ENCODE measurements around the gene RYK.
"Not testable (repeated sequence)": the region's sequence is repeated elsewhere in the genome, so short reads cannot be mapped to it uniquely, and the experiment has no call there.

The RYK gene

GRCh38 chr3:134228479-134228878 is 22.2 kb downstream of the RYK start:
- TF ChIP-seq, protein P1, sequence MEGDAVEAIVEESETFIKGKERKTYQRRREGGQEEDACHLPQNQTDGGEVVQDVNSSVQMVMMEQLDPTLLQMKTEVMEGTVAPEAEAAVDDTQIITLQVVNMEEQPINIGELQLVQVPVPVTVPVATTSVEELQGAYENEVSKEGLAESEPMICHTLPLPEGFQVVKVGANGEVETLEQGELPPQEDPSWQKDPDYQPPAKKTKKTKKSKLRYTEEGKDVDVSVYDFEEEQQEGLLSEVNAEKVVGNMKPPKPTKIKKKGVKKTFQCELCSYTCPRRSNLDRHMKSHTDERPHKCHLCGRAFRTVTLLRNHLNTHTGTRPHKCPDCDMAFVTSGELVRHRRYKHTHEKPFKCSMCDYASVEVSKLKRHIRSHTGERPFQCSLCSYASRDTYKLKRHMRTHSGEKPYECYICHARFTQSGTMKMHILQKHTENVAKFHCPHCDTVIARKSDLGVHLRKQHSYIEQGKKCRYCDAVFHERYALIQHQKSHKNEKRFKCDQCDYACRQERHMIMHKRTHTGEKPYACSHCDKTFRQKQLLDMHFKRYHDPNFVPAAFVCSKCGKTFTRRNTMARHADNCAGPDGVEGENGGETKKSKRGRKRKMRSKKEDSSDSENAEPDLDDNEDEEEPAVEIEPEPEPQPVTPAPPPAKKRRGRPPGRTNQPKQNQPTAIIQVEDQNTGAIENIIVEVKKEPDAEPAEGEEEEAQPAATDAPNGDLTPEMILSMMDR (IDR thresholded peaks at IDR 0.05) = no peak
- no peaks in the 10 kb centered on the region for H3K36me3 ChIP-seq (ENCODE audit: control insufficient read depth, insufficient read depth, low read length)
- H3K4me1 ChIP-seq = no peaks in the 10 kb centered on the region
- no peak overlapping the region for H3K4me2 ChIP-seq (ENCODE audit: low read length)
- no peak overlapping the region for H3K27ac ChIP-seq
- no peaks in the 10 kb centered on the region for H3K9me3 ChIP-seq (ENCODE audit: control insufficient read depth, low read length)
- peaks cover 52% of the 10 kb centered on the region for H3K79me2 ChIP-seq
- H3K4me3 ChIP-seq (ENCODE audit: low read depth, low read length) = no peak overlapping the region
- H3K9ac ChIP-seq = no peak overlapping the region
- no peak overlapping the region for H2AFZ ChIP-seq
- H3K27me3 ChIP-seq (ENCODE audit: control insufficient read depth, insufficient read depth, low read length) = no peaks in the 10 kb centered on the region

- H3K27me3 ChIP-seq (ENCODE audit: control insufficient read depth, insufficient read depth, low read length) = no peaks in the 10 kb centered on the region
- no peaks in the 10 kb centered on the region for H3K4me1 ChIP-seq
- no peak overlapping the region for H3K9ac ChIP-seq
- no peak overlapping the region for H2AFZ ChIP-seq
- TF ChIP-seq, protein P1 (IDR thresholded peaks at IDR 0.05) = no peak
- H3K4me3 ChIP-seq (ENCODE audit: low read depth, low read length) = no peak overlapping the region
- no peaks in the 10 kb centered on the region for H3K36me3 ChIP-seq (ENCODE audit: control insufficient read depth, insufficient read depth, low read length)
- no peaks in the 10 kb centered on the region for H3K9me3 ChIP-seq (ENCODE audit: control insufficient read depth, low read length)
- no peak overlapping the region for H3K4me2 ChIP-seq (ENCODE audit: low read length)
- no peak overlapping the region for H3K27ac ChIP-seq
- peaks cover 52% of the 10 kb centered on the region for H3K79me2 ChIP-seq
These were observed 22.6 kb downstream of the RYK start for GRCh38 chr3:134228035-134228434.

GRCh38 chr3:134224796-134225156 is 25.9 kb downstream of the RYK start:
- H3K27me3 ChIP-seq (ENCODE audit: control insufficient read depth, insufficient read depth, low read length); H3K9ac ChIP-seq; H2AFZ ChIP-seq; H3K36me3 ChIP-seq (ENCODE audit: control insufficient read depth, insufficient read depth, low read length); H3K27ac ChIP-seq; H3K9me3 ChIP-seq (ENCODE audit: control insufficient read depth, low read length); H3K4me2 ChIP-seq (ENCODE audit: low read length); H3K4me3 ChIP-seq (ENCODE audit: low read depth, low read length); H3K4me1 ChIP-seq: not testable (repeated sequence)
- peaks cover 33% of the 10 kb centered on the region for H3K79me2 ChIP-seq

DNA sequence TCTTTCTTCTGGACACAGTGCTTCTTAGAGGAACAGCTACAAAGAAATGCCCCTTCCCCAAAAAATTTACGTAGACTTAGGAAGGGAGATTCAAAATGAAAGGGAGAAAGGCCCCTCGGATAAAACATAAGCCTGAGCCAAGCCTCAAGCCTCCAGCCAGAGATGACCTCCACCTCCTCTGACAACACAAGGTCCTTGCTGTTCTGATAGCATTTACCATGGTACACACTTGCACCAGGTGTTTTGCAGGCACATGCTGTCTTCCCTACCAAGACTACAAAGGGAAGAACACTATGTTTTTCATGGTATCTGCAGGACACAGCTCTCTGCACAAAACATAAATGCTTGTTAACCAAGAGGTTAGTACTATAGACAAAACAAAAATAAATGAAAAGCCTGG is 27.8 kb downstream of the RYK start:
- Histone ChIP-seq H3K79me2 (peaks cover 21% of the 10 kb centered on the region), H3K4me2 (ENCODE audit: low read length) (no peak overlapping the region), H3K4me3 (ENCODE audit: low read depth, low read length) (no peak overlapping the region), H3K27me3 (ENCODE audit: control insufficient read depth, insufficient read depth, low read length) (no peaks in the 10 kb centered on the region), H3K27ac (no peak overlapping the region), H3K9ac (no peak overlapping the region), H3K4me1 (peaks cover 8% of the 10 kb centered on the region), H2AFZ (no peak overlapping the region), H3K9me3 (ENCODE audit: control insufficient read depth, low read length) (no peaks in the 10 kb centered on the region), H3K36me3 (ENCODE audit: control insufficient read depth, insufficient read depth, low read length) (no peaks in the 10 kb centered on the region)
- TF ChIP-seq, protein P1 (IDR thresholded peaks at IDR 0.05) = no peak

- H3K4me3 ChIP-seq (ENCODE audit: low read depth, low read length) = no peak overlapping the region
- H3K4me1 ChIP-seq = peaks cover 11% of the 10 kb centered on the region
These were observed 33.8 kb downstream of the RYK start for GRCh38 chr3:134216851-134217250.

More at GRCh38 chr3:134216851-134217250, 33.8 kb downstream of the RYK start:
- Histone ChIP-seq H3K9me3 (ENCODE audit: control insufficient read depth, low read length) (no peaks in the 10 kb centered on the region), H3K79me2 (peaks cover 20% of the 10 kb centered on the region), H3K27me3 (ENCODE audit: control insufficient read depth, insufficient read depth, low read length) (no peaks in the 10 kb centered on the region), H3K4me2 (ENCODE audit: low read length) (no peak overlapping the region), H3K9ac (no peak overlapping the region), H3K36me3 (ENCODE audit: control insufficient read depth, insufficient read depth, low read length) (no peaks in the 10 kb centered on the region), H2AFZ (no peak overlapping the region), H3K27ac (no peak overlapping the region)
- TF ChIP-seq, protein P1 (IDR thresholded peaks at IDR 0.05) = no peak

Data from parathyroid adenoma (tissue), 2 donors.